SK-N-SH treated with all-trans-retinoic acid at 6 μM for 48 hours (cell line): ENCODE data around the gene FAM227A.

Experiments
- ARNTL ChIP-seq: fragments of 450-650 bp; formaldehyde crosslinking; IDR thresholded peaks from 2 replicates; pipeline ENCODE4 v1.5.0; 2020; ENCODE audit warnings: low read depth, mild to moderate bottlenecking, moderate library complexity, borderline replicate concordance
- CSDC2 ChIP-seq: fragments of 250-450 bp; sonication (Bioruptor Pico); IDR thresholded peaks from 2 replicates; pipeline ENCODE4 v1.5.0; 2020; ENCODE audit warnings: mild to moderate bottlenecking, moderate library complexity
- ESRRG ChIP-seq: fragments of 250-450 bp; sonication (Bioruptor Pico); IDR thresholded peaks from 2 replicates; pipeline ENCODE4 v1.6.1; 2021; ENCODE audit warnings: mild to moderate bottlenecking
- OSR1 ChIP-seq: fragments of 250-450 bp; sonication (Bioruptor Pico); IDR thresholded peaks from 2 replicates; pipeline ENCODE4 v1.8.0; 2022; ENCODE audit warnings: moderate library complexity, mild to moderate bottlenecking, inconsistent platforms
- PATZ1 ChIP-seq: fragments of 250-450 bp; sonication (Bioruptor Pico); IDR thresholded peaks from 2 replicates; pipeline ENCODE4 v1.8.0; 2020; ENCODE audit warnings: mild to moderate bottlenecking, moderate library complexity, borderline replicate concordance
- PPARA ChIP-seq: fragments of 250-450 bp; sonication (Bioruptor Pico); IDR thresholded peaks from 2 replicates; pipeline ENCODE4 v1.5.0; 2020; ENCODE audit warnings: mild to moderate bottlenecking, borderline replicate concordance
- RARB ChIP-seq: fragments of 250-450 bp; sonication (Bioruptor Pico); IDR thresholded peaks from 2 replicates; pipeline ENCODE4 v1.8.0; 2021; ENCODE audit warnings: mild to moderate bottlenecking, moderate library complexity
- TCF4 ChIP-seq: fragments of 250-450 bp; sonication (Bioruptor Pico); IDR thresholded peaks from 2 replicates; pipeline ENCODE4 v1.8.0; 2021; ENCODE audit warnings: mild to moderate bottlenecking, moderate library complexity, borderline replicate concordance
- TOX ChIP-seq: fragments of 250-450 bp; sonication (Bioruptor Pico); IDR thresholded peaks from 2 replicates; pipeline ENCODE4 v1.8.0; 2021; ENCODE audit warnings: mild to moderate bottlenecking, moderate library complexity, borderline replicate concordance
- ZFP3 ChIP-seq: fragments of 250-450 bp; sonication (Bioruptor Pico); IDR thresholded peaks from 2 replicates; pipeline ENCODE4 v1.5.0; 2020; ENCODE audit warnings: mild to moderate bottlenecking, moderate library complexity
- ZNF565 ChIP-seq: fragments of 450-650 bp; formaldehyde crosslinking; conservative IDR thresholded peaks from 2 replicates; pipeline ENCODE4 v1.5.0; 2020; ENCODE audit warnings: low read depth, mild to moderate bottlenecking, moderate library complexity
- ZNF70 ChIP-seq: fragments of 450-650 bp; formaldehyde crosslinking; IDR thresholded peaks from 2 replicates; pipeline ENCODE4 v1.5.0; 2020; ENCODE audit warnings: mild to moderate bottlenecking, moderate library complexity
- TF ChIP-seq, protein P1 (sequence below): fragments of 250-450 bp; sonication (Bioruptor Pico); IDR thresholded peaks from 2 replicates; pipeline ENCODE4 v1.5.1; 2020; ENCODE audit warnings: low read depth, mild to moderate bottlenecking, moderate library complexity
- TF ChIP-seq, protein P2 (sequence below): fragments of 250-450 bp; sonication (Bioruptor Pico); IDR thresholded peaks from 2 replicates; pipeline ENCODE4 v1.5.1; 2021; ENCODE audit warnings: mild to moderate bottlenecking, moderate library complexity

- TF ChIP-seq PATZ1 (CRISPR knock-in tag) (no peak), RARB (CRISPR knock-in tag) (no peak), PPARA (CRISPR knock-in tag) (no peak), OSR1 (CRISPR knock-in tag) (no peak), ZFP3 (CRISPR knock-in tag) (no peak), ESRRG (CRISPR knock-in tag) (no peak), ZNF70 (CRISPR knock-in tag) (no peak), TOX (CRISPR knock-in tag) (no peak), ZNF565 (CRISPR knock-in tag) (no peak), TCF4 (CRISPR knock-in tag) (no peak), ARNTL (CRISPR knock-in tag) (no peak), CSDC2 (no peak)
- TF ChIP-seq, protein P1, sequence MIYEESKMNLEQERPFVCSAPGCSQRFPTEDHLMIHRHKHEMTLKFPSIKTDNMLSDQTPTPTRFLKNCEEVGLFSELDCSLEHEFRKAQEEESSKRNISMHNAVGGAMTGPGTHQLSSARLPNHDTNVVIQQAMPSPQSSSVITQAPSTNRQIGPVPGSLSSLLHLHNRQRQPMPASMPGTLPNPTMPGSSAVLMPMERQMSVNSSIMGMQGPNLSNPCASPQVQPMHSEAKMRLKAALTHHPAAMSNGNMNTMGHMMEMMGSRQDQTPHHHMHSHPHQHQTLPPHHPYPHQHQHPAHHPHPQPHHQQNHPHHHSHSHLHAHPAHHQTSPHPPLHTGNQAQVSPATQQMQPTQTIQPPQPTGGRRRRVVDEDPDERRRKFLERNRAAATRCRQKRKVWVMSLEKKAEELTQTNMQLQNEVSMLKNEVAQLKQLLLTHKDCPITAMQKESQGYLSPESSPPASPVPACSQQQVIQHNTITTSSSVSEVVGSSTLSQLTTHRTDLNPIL (CRISPR knock-in tag) = no peak
- TF ChIP-seq, protein P2, sequence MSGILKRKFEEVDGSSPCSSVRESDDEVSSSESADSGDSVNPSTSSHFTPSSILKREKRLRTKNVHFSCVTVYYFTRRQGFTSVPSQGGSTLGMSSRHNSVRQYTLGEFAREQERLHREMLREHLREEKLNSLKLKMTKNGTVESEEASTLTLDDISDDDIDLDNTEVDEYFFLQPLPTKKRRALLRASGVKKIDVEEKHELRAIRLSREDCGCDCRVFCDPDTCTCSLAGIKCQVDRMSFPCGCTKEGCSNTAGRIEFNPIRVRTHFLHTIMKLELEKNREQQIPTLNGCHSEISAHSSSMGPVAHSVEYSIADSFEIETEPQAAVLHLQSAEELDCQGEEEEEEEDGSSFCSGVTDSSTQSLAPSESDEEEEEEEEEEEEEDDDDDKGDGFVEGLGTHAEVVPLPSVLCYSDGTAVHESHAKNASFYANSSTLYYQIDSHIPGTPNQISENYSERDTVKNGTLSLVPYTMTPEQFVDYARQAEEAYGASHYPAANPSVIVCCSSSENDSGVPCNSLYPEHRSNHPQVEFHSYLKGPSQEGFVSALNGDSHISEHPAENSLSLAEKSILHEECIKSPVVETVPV (CRISPR knock-in tag) = no peak
These were observed 33.5 kb upstream of the FAM227A start for GRCh38 chr22:38689651-38690050.
